ENCODE measurements around the gene EHHADH. TPM values are rescaled to one million over a fixed set of nuclear protein-coding genes. Genes with fewer than 3 reads are reported as not detected.

EHHADH gene
- total and polyA plus RNA-seq, 2 experiments from 2014 or later: 2.5 to 6.0 TPM

DNA sequence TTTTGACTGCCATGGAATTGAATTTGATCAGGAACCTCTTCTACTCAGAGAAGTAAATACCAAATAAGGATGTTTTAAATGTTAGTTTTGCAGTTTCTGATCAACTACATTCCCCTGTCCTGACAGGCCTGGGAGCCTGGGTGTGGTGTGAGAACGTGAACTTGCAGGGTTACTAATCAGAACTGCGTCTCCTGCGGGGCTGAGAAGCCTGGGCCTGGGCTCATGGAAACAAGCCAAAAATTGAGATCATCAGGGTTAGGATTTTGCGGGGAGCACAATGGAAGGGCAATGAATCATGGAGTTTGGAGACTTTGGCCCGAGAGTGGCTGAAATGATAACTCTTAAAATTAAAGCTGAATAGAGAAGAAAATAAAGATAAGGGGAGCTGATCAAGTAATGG lies 53.2 kb downstream of the EHHADH start (continued):
- TF ChIP-seq, protein P1, sequence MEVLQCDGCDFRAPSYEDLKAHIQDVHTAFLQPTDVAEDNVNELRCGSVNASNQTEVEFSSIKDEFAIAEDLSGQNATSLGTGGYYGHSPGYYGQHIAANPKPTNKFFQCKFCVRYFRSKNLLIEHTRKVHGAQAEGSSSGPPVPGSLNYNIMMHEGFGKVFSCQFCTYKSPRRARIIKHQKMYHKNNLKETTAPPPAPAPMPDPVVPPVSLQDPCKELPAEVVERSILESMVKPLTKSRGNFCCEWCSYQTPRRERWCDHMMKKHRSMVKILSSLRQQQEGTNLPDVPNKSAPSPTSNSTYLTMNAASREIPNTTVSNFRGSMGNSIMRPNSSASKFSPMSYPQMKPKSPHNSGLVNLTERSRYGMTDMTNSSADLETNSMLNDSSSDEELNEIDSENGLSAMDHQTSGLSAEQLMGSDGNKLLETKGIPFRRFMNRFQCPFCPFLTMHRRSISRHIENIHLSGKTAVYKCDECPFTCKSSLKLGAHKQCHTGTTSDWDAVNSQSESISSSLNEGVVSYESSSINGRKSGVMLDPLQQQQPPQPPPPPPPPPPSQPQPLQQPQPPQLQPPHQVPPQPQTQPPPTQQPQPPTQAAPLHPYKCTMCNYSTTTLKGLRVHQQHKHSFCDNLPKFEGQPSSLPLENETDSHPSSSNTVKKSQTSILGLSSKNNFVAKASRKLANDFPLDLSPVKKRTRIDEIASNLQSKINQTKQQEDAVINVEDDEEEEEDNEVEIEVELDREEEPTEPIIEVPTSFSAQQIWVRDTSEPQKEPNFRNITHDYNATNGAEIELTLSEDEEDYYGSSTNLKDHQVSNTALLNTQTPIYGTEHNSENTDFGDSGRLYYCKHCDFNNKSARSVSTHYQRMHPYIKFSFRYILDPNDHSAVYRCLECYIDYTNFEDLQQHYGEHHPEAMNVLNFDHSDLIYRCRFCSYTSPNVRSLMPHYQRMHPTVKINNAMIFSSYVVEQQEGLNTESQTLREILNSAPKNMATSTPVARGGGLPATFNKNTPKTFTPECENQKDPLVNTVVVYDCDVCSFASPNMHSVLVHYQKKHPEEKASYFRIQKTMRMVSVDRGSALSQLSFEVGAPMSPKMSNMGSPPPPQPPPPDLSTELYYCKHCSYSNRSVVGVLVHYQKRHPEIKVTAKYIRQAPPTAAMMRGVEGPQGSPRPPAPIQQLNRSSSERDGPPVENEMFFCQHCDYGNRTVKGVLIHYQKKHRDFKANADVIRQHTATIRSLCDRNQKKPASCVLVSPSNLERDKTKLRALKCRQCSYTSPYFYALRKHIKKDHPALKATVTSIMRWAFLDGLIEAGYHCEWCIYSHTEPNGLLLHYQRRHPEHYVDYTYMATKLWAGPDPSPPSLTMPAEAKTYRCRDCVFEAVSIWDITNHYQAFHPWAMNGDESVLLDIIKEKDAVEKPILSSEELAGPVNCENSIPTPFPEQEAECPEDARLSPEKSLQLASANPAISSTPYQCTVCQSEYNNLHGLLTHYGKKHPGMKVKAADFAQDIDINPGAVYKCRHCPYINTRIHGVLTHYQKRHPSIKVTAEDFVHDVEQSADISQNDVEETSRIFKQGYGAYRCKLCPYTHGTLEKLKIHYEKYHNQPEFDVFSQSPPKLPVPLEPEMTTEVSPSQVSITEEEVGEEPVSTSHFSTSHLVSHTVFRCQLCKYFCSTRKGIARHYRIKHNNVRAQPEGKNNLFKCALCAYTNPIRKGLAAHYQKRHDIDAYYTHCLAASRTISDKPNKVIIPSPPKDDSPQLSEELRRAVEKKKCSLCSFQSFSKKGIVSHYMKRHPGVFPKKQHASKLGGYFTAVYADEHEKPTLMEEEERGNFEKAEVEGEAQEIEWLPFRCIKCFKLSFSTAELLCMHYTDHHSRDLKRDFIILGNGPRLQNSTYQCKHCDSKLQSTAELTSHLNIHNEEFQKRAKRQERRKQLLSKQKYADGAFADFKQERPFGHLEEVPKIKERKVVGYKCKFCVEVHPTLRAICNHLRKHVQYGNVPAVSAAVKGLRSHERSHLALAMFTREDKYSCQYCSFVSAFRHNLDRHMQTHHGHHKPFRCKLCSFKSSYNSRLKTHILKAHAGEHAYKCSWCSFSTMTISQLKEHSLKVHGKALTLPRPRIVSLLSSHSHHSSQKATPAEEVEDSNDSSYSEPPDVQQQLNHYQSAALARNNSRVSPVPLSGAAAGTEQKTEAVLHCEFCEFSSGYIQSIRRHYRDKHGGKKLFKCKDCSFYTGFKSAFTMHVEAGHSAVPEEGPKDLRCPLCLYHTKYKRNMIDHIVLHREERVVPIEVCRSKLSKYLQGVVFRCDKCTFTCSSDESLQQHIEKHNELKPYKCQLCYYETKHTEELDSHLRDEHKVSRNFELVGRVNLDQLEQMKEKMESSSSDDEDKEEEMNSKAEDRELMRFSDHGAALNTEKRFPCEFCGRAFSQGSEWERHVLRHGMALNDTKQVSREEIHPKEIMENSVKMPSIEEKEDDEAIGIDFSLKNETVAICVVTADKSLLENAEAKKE (CRISPR knock-in tag; IDR thresholded peaks at IDR 0.05): no peak
- TF ChIP-seq, protein P2, sequence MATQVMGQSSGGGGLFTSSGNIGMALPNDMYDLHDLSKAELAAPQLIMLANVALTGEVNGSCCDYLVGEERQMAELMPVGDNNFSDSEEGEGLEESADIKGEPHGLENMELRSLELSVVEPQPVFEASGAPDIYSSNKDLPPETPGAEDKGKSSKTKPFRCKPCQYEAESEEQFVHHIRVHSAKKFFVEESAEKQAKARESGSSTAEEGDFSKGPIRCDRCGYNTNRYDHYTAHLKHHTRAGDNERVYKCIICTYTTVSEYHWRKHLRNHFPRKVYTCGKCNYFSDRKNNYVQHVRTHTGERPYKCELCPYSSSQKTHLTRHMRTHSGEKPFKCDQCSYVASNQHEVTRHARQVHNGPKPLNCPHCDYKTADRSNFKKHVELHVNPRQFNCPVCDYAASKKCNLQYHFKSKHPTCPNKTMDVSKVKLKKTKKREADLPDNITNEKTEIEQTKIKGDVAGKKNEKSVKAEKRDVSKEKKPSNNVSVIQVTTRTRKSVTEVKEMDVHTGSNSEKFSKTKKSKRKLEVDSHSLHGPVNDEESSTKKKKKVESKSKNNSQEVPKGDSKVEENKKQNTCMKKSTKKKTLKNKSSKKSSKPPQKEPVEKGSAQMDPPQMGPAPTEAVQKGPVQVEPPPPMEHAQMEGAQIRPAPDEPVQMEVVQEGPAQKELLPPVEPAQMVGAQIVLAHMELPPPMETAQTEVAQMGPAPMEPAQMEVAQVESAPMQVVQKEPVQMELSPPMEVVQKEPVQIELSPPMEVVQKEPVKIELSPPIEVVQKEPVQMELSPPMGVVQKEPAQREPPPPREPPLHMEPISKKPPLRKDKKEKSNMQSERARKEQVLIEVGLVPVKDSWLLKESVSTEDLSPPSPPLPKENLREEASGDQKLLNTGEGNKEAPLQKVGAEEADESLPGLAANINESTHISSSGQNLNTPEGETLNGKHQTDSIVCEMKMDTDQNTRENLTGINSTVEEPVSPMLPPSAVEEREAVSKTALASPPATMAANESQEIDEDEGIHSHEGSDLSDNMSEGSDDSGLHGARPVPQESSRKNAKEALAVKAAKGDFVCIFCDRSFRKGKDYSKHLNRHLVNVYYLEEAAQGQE (IDR thresholded peaks at IDR 0.05; ENCODE audit: unreplicated experiment): no peak
- TF ChIP-seq, protein P3, sequence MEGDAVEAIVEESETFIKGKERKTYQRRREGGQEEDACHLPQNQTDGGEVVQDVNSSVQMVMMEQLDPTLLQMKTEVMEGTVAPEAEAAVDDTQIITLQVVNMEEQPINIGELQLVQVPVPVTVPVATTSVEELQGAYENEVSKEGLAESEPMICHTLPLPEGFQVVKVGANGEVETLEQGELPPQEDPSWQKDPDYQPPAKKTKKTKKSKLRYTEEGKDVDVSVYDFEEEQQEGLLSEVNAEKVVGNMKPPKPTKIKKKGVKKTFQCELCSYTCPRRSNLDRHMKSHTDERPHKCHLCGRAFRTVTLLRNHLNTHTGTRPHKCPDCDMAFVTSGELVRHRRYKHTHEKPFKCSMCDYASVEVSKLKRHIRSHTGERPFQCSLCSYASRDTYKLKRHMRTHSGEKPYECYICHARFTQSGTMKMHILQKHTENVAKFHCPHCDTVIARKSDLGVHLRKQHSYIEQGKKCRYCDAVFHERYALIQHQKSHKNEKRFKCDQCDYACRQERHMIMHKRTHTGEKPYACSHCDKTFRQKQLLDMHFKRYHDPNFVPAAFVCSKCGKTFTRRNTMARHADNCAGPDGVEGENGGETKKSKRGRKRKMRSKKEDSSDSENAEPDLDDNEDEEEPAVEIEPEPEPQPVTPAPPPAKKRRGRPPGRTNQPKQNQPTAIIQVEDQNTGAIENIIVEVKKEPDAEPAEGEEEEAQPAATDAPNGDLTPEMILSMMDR (conservative IDR thresholded peaks at IDR 0.05; ENCODE audit: low read depth in 2 of 2): no peak
- TF ChIP-seq NANOG (IDR thresholded peaks at IDR 0.05; ENCODE audit: borderline replicate concordance) (no peak), CREB1 (CRISPR knock-in tag; IDR thresholded peaks at IDR 0.05; ENCODE audit: low read depth) (no peak), EZH2 (IDR thresholded peaks at IDR 0.05; ENCODE audit: low read depth, unreplicated experiment) (no peak), EZH2phosphoT487 (IDR thresholded peaks at IDR 0.05; ENCODE audit: unreplicated experiment) (no peak), STAT1 (IDR thresholded peaks at IDR 0.05; ENCODE audit: unreplicated experiment) (no peak), ZNF114 (CRISPR knock-in tag; IDR thresholded peaks at IDR 0.05) (no peak)
- TF ChIP-seq, protein P4, sequence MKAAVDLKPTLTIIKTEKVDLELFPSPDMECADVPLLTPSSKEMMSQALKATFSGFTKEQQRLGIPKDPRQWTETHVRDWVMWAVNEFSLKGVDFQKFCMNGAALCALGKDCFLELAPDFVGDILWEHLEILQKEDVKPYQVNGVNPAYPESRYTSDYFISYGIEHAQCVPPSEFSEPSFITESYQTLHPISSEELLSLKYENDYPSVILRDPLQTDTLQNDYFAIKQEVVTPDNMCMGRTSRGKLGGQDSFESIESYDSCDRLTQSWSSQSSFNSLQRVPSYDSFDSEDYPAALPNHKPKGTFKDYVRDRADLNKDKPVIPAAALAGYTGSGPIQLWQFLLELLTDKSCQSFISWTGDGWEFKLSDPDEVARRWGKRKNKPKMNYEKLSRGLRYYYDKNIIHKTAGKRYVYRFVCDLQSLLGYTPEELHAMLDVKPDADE (IDR thresholded peaks at IDR 0.05): no peak

Measured in GM23338 (cell line).